Measurements from ENCODE around the gene ABTB2.

GRCh38 chr11:34114014-34114413 is 243.8 kb downstream of the ABTB2 start:
- TF ChIP-seq CTCF (conservative IDR thresholded peaks at IDR 0.05; ENCODE audit: low read length): no peak
- TF ChIP-seq EZH2phosphoT487 (IDR thresholded peaks at IDR 0.05; ENCODE audit: borderline replicate concordance, low read depth, low read length): no peak
